PC-3 (cell line): ENCODE measurements around the gene ARFGEF2. TPM values are rescaled to one million over a fixed set of nuclear protein-coding genes. Genes with fewer than 3 reads are reported as not detected.
A peak's percentile ranks its signal among the peaks of the same experiment; 100 is the strongest.

Experiments used
- ATAC-seq: fragments of 200-7000 bp; cut with Tn5 transposase; 2 replicates; pipeline ENCODE4 v1.9.1; 2020; ENCODE audit warnings: mild to moderate bottlenecking, moderate library complexity
- BruUV-seq: library from RNA; stranded (reverse); fragments of 400-500 nt; replicated peaks from 2 replicates; lab custom pipeline; 2021; lab: Mats Ljungman, UMichigan
- CTCF ChIA-PET: fragments of 300-600 bp; sonication (Branson Sonifier 250); formaldehyde crosslinking; loops from one replicate; lab custom pipeline; 2022; ENCODE audit warnings: antibody characterized with exemption; lab: Charles Lee
- POLR2A ChIA-PET: fragments of 300-600 bp; sonication (Branson Sonifier 250); formaldehyde crosslinking; loops from one replicate; lab custom pipeline; 2022; ENCODE audit warnings: antibody characterized with exemption; ENCODE audit not compliant: unreplicated experiment; lab: Charles Lee
- DNase-seq: peaks from one replicate; pipeline ENCODE4 v3.0.0-alpha.2; 2015
- H2AFZ ChIP-seq: fragments of 300-600 bp; sonication (generic); 2 replicates; pipeline ENCODE4 v1.6.0; 2016; ENCODE audit warnings: antibody characterized with exemption, low read length
- H3F3A ChIP-seq: fragments of 300-600 bp; sonication (generic); one replicate; pipeline ENCODE4 v1.6.0; 2017; ENCODE audit warnings: antibody characterized with exemption, low read length, control low read depth, mild to moderate bottlenecking; ENCODE audit not compliant: unreplicated experiment
- H3K27ac ChIP-seq: fragments of 300-600 bp; sonication (generic); 2 replicates; pipeline ENCODE4 v1.5.1; 2016; ENCODE audit warnings: mild to moderate bottlenecking, low read length
- H3K27me3 ChIP-seq: fragments of 300-600 bp; sonication (generic); 2 replicates; pipeline ENCODE4 v1.6.1; 2016; ENCODE audit warnings: low read length, mixed read lengths
- H3K36me3 ChIP-seq: fragments of 300-600 bp; sonication (generic); 2 replicates; pipeline ENCODE4 v1.6.1; 2016; ENCODE audit warnings: low read depth, mixed run types, low read length, mixed read lengths
- H3K4me1 ChIP-seq: fragments of 300-600 bp; sonication (generic); 2 replicates; pipeline ENCODE4 v1.5.1; 2016; ENCODE audit warnings: low read length; ENCODE audit not compliant: insufficient read depth
- H3K4me2 ChIP-seq: fragments of 300-600 bp; sonication (generic); 2 replicates; pipeline ENCODE4 v1.6.0; 2016; ENCODE audit warnings: low read length
- H3K4me3 ChIP-seq: fragments of 300-600 bp; sonication (generic); 2 replicates; pipeline ENCODE4 v1.5.1; 2016; ENCODE audit warnings: mild to moderate bottlenecking, low read length, mixed read lengths
- H3K79me2 ChIP-seq: fragments of 300-600 bp; sonication (generic); 2 replicates; pipeline ENCODE4 v1.6.1; 2017; ENCODE audit warnings: low read length, mixed read lengths
- H3K9ac ChIP-seq: fragments of 300-600 bp; sonication (generic); 2 replicates; pipeline ENCODE4 v1.6.0; 2016; ENCODE audit warnings: mild to moderate bottlenecking, low read length
- H3K9me2 ChIP-seq: fragments of 300-600 bp; sonication (generic); replicated peaks from 2 replicates; pipeline ENCODE4 v1.6.1; 2016; ENCODE audit warnings: mixed run types, low read length, mixed read lengths
- H3K9me3 ChIP-seq: fragments of 300-600 bp; sonication (generic); 2 replicates; pipeline ENCODE4 v1.6.1; 2016; ENCODE audit warnings: low read length, mixed read lengths
- H4K20me1 ChIP-seq: fragments of 300-600 bp; sonication (generic); 2 replicates; pipeline ENCODE4 v1.6.1; 2016; ENCODE audit warnings: low read length, mixed read lengths
- CTCF ChIP-seq: fragments of 300-600 bp; sonication (generic); conservative IDR thresholded peaks from 2 replicates; pipeline ENCODE4 v1.5.1; 2017; ENCODE audit warnings: antibody characterized with exemption, low read depth, mild to moderate bottlenecking, low read length
- EZH2 ChIP-seq: fragments of 300-600 bp; sonication (generic); IDR thresholded peaks from one replicate; pipeline ENCODE4 v1.6.1; 2017; ENCODE audit warnings: antibody characterized with exemption, mild to moderate bottlenecking, low read length; ENCODE audit not compliant: unreplicated experiment
- EZH2phosphoT487 ChIP-seq: fragments of 300-600 bp; sonication (generic); IDR thresholded peaks from 2 replicates; pipeline ENCODE4 v1.6.1; 2018; ENCODE audit warnings: mild to moderate bottlenecking, antibody characterized with exemption, low read length, borderline replicate concordance
- intact Hi-C: fragments of 100-400 bp; cut with micrococcal nuclease; formaldehyde crosslinking; loops from 2 replicates; pipeline ENCODE4 v1.9.0; 2023
- total RNA-seq: library from RNA; depleted of rRNA; stranded (reverse); fragments of >200 nt; gene quantifications from 2 replicates; pipeline ENCODE4 v1.2.3, GENCODE V29; 2014

The ARFGEF2 gene
- total RNA-seq, 1 experiment from 2014 or later, result 33.5 TPM

- H3K4me3 ChIP-seq, result no peak overlapping the region
- H4K20me1 ChIP-seq, result peaks cover 4% of the 10 kb centered on the region
- DNase-seq, result no peak
- no peak overlapping the region for H2AFZ ChIP-seq
- POLR2A ChIA-PET, result no interaction called here
- CTCF ChIA-PET, result no interaction called here
- H3K4me2 ChIP-seq, result no peak overlapping the region
- no peak overlapping the region for H3K27ac ChIP-seq
- peaks cover 15% of the 10 kb centered on the region for H3K79me2 ChIP-seq
- peaks cover 10% of the 10 kb centered on the region for H3K4me1 ChIP-seq
- intact Hi-C loops, result no loop called here
- peaks cover 4% of the 10 kb centered on the region for H3K36me3 ChIP-seq
- no TSS peak for BruUV-seq
- no peak for TF ChIP-seq EZH2
- no peak for TF ChIP-seq EZH2phosphoT487
- TF ChIP-seq CTCF, result no peak
- no peaks in the 10 kb centered on the region for H3K9me3 ChIP-seq
- H3K27me3 ChIP-seq, result no peaks in the 10 kb centered on the region
- no peak overlapping the region for H3K9ac ChIP-seq
- H3F3A ChIP-seq, result no peaks in the 10 kb centered on the region
- no peak for ATAC-seq
- no peaks in the 10 kb centered on the region for H3K9me2 ChIP-seq
Measured at GRCh38 chr20:49043000-49043399, 121.5 kb downstream of the ARFGEF2 start.

GRCh38 chr20:49045440-49046086 lies 124.1 kb downstream of the ARFGEF2 start:
- H3F3A ChIP-seq, result no peaks in the 10 kb centered on the region
- peaks cover 40% of the 10 kb centered on the region for H3K79me2 ChIP-seq
- H3K27me3 ChIP-seq, result no peaks in the 10 kb centered on the region
- CTCF ChIA-PET, result no interaction called here
- peak overlapping the region; percentile 83 for H2AFZ ChIP-seq
- POLR2A ChIA-PET, result no interaction called here
- H3K9me2 ChIP-seq, result no peaks in the 10 kb centered on the region
- DNase-seq, result no peak
- H4K20me1 ChIP-seq, result peaks cover 24% of the 10 kb centered on the region
- TSS peak; percentile 87 for BruUV-seq
- peak overlapping the region; percentile 73 for H3K27ac ChIP-seq
- H3K9me3 ChIP-seq, result no peaks in the 10 kb centered on the region
- H3K9ac ChIP-seq, result peak overlapping the region; percentile 95
- peaks cover 25% of the 10 kb centered on the region for H3K4me1 ChIP-seq
- H3K4me2 ChIP-seq, result peak overlapping the region; percentile 86
- peaks cover 23% of the 10 kb centered on the region for H3K36me3 ChIP-seq
- H3K4me3 ChIP-seq, result peak overlapping the region; percentile 96
- intact Hi-C loops, result no loop called here
- no peak for ATAC-seq
- TF ChIP-seq EZH2 (no peak), CTCF (no peak), EZH2phosphoT487 (no peak)
